Uterus (tissue), 2 donors: ENCODE measurements around the gene TLR10.

Experiments
- POLR2A ChIP-seq, 2 donors: fragments of 450-650 bp; IDR thresholded peaks; one replicate each; pipeline ENCODE4 v1.6.1; 2016; ENCODE audit warnings: antibody characterized with exemption in 2 of 2, mild to moderate bottlenecking in 1 of 2, moderate library complexity in 1 of 2
- TF ChIP-seq, protein P1 (sequence below), 4 experiments: fragments of 200-600 bp in 2 of 4; fragments of 450-650 bp in 2 of 4; sonication (generic) in 2 of 4; IDR thresholded peaks; one replicate each; pipeline ENCODE4 v1.5.1; 2016 to 2019; ENCODE audit warnings: antibody characterized with exemption in 4 of 4, mild to moderate bottlenecking in 2 of 4, moderate library complexity in 1 of 4

DNA sequence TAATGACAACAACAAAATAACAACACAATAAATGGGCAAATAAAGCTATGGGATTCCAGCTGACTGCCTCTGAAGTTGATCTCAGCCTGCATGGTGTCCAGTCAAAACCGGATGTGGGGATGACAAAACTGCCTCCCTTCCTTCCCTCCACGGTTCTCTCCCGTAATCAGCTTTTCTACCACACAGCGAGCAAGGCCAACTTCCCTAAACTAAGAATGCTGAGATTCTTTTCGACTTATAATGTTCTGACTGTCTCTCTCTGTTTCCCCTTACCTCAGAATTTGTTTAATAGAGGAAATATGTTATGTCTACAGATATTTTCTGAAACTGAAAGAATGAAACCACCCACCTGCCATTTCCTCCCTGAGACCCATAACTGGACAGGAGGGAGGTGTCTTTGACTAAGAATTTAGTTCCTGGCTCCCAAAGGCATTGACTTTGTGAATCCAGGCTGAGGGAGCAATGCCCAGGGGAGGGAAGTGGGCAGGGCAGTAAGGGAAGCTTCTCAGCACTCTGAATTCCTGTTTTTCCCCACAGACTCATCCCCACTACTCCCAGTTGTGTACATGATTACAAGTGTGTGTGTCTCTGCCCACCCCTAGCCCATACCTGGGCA is 22.8 kb upstream of the TLR10 start:
- TF ChIP-seq, protein P1, sequence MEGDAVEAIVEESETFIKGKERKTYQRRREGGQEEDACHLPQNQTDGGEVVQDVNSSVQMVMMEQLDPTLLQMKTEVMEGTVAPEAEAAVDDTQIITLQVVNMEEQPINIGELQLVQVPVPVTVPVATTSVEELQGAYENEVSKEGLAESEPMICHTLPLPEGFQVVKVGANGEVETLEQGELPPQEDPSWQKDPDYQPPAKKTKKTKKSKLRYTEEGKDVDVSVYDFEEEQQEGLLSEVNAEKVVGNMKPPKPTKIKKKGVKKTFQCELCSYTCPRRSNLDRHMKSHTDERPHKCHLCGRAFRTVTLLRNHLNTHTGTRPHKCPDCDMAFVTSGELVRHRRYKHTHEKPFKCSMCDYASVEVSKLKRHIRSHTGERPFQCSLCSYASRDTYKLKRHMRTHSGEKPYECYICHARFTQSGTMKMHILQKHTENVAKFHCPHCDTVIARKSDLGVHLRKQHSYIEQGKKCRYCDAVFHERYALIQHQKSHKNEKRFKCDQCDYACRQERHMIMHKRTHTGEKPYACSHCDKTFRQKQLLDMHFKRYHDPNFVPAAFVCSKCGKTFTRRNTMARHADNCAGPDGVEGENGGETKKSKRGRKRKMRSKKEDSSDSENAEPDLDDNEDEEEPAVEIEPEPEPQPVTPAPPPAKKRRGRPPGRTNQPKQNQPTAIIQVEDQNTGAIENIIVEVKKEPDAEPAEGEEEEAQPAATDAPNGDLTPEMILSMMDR (IDR thresholded peaks at IDR 0.05), result no peak
- TF ChIP-seq POLR2A (IDR thresholded peaks at IDR 0.05), result no peak
